H1 (cell line): Measurements from ENCODE around the gene MBLAC1. TPM values are rescaled to one million over a fixed set of nuclear protein-coding genes. Genes with fewer than 3 reads are reported as not detected.

Source experiments
- CTCF ChIA-PET: fragments of 300-600 bp; sonication (Branson Sonifier 250); formaldehyde crosslinking; loops from one replicate; lab custom pipeline; 2021; ENCODE audit not compliant: partially characterized antibody; lab: Charles Lee
- POLR2A ChIA-PET: fragments of 300-600 bp; sonication (Branson Sonifier 250); formaldehyde crosslinking; loops from one replicate; lab custom pipeline; 2021; ENCODE audit warnings: inconsistent platforms; ENCODE audit not compliant: partially characterized antibody; lab: Charles Lee
- DNase-seq, 2 experiments: peaks; one replicate each; pipeline versions ENCODE4 v3.0.0 to v3.0.0-alpha.2; 2010 to 2022; ENCODE audit warnings: low spot score in 2 of 2, low read depth in 1 of 2, mixed read lengths in 1 of 2
- FAIRE-seq: peaks from 2 replicates; lab custom pipeline; 2011; peaks lifted over from hg19 to GRCh38; lab: Jason Lieb, UNC
- H2AFZ ChIP-seq: 2 replicates; pipeline ENCODE4 v1.8.1; 2012; ENCODE audit warnings: low read length, inconsistent platforms
- H2AK5ac ChIP-seq: 2 replicates; pipeline ENCODE4 v1.6.1; 2013; ENCODE audit warnings: low read depth, low read length
- H2BK120ac ChIP-seq: replicated peaks from 2 replicates; pipeline ENCODE3; 2013; ENCODE audit warnings: low read depth, low read length, inconsistent platforms
- H2BK12ac ChIP-seq: 2 replicates; pipeline ENCODE4 v1.6.1; 2013; ENCODE audit warnings: low read depth, low read length
- H2BK15ac ChIP-seq: 2 replicates; pipeline ENCODE4 v1.6.1; 2013; ENCODE audit warnings: low read length
- H2BK20ac ChIP-seq: 2 replicates; pipeline ENCODE4 v1.6.1; 2013; ENCODE audit warnings: low read length
- H2BK5ac ChIP-seq: 2 replicates; pipeline ENCODE4 v1.6.1; 2013; ENCODE audit warnings: low read depth, low read length
- H3K14ac ChIP-seq: 2 replicates; pipeline ENCODE4 v1.6.1; 2013; ENCODE audit warnings: inconsistent platforms; ENCODE audit not compliant: insufficient read length
- H3K18ac ChIP-seq: 2 replicates; pipeline ENCODE4 v1.6.1; 2013; ENCODE audit warnings: low read length; ENCODE audit errors: extremely low read depth
- H3K23ac ChIP-seq: 2 replicates; pipeline ENCODE4 v1.6.1; 2013; ENCODE audit warnings: inconsistent platforms; ENCODE audit not compliant: insufficient read length
- H3K23me2 ChIP-seq: 2 replicates; pipeline ENCODE4 v1.6.1; 2013; ENCODE audit warnings: low read depth, low read length
- H3K27ac ChIP-seq: 2 replicates; pipeline ENCODE4 v1.6.1; 2011; ENCODE audit warnings: low read depth, low read length, inconsistent platforms
- H3K27me3 ChIP-seq, 4 experiments: replicated peaks in 1 of 4; 1 replicate in 1 of 4; 2 replicates in 3 of 4; pipeline versions ENCODE4 v1.6.1 to v1.8.1; 2011 to 2013; ENCODE audit warnings: low read length in 3 of 4, mild to moderate bottlenecking in 3 of 4, inconsistent platforms in 2 of 4, mixed read lengths in 2 of 4, moderate library complexity in 1 of 4; ENCODE audit not compliant: control insufficient read depth in 3 of 4, insufficient read depth in 3 of 4; ENCODE audit errors: extremely low read depth in 1 of 4
- H3K36me3 ChIP-seq, 4 experiments: 2 replicates each; pipeline versions ENCODE4 v1.6.1 to v1.8.1; 2011 to 2013; ENCODE audit warnings: mild to moderate bottlenecking in 4 of 4, low read length in 3 of 4, moderate library complexity in 2 of 4, control low read depth in 1 of 4, inconsistent platforms in 1 of 4; ENCODE audit not compliant: insufficient read depth in 4 of 4, control insufficient read depth in 2 of 4
- H3K4ac ChIP-seq: replicated peaks from 2 replicates; pipeline ENCODE3; 2013; ENCODE audit warnings: low read length, low read depth, mixed read lengths, inconsistent platforms; ENCODE audit not compliant: insufficient read length
- H3K4me1 ChIP-seq, 4 experiments: replicated peaks in 1 of 4; 1 replicate in 1 of 4; 2 replicates in 3 of 4; pipeline versions ENCODE4 v1.6.1 to v1.8.1; 2011 to 2013; ENCODE audit warnings: low read length in 3 of 4, inconsistent platforms in 2 of 4, mixed read lengths in 1 of 4; ENCODE audit not compliant: insufficient read depth in 4 of 4, control insufficient read depth in 3 of 4
- H3K4me2 ChIP-seq, 2 experiments: 2 replicates each; pipeline versions ENCODE4 v1.6.1 to v1.8.1; 2011 to 2013; ENCODE audit warnings: low read depth in 2 of 2, low read length in 2 of 2, control low read depth in 1 of 2, inconsistent platforms in 1 of 2, mild to moderate bottlenecking in 1 of 2; ENCODE audit not compliant: insufficient read depth in 1 of 2
- H3K4me3 ChIP-seq, 4 experiments: fragments of 200-600, 300-600 bp in 1 of 4; sonication (generic), shearing (Covaris generic), sonication (Bioruptor Twin) in 1 of 4; 2 replicates each; pipeline versions ENCODE4 v1.5.1 to v1.8.1; 2011 to 2016; ENCODE audit warnings: low read length in 4 of 4, low read depth in 3 of 4, control low read depth in 2 of 4, inconsistent platforms in 2 of 4, mild to moderate bottlenecking in 2 of 4, mixed read lengths in 1 of 4, moderate library complexity in 1 of 4; ENCODE audit not compliant: insufficient read depth in 2 of 4; ENCODE audit errors: extremely low read depth in 1 of 4
- H3K56ac ChIP-seq: replicated peaks from 2 replicates; pipeline ENCODE3; 2013; ENCODE audit warnings: low read depth, mild to moderate bottlenecking, mixed read lengths, low read length, inconsistent platforms; ENCODE audit not compliant: insufficient read length
- H3K79me1 ChIP-seq: 2 replicates; pipeline ENCODE4 v1.6.1; 2013; ENCODE audit warnings: low read depth, low read length, control low read depth
- H3K79me2 ChIP-seq, 2 experiments: 2 replicates each; pipeline versions ENCODE4 v1.6.1 to v1.8.1; 2012 to 2013; ENCODE audit warnings: low read length in 2 of 2, mild to moderate bottlenecking in 2 of 2, inconsistent platforms in 1 of 2; ENCODE audit not compliant: insufficient read depth in 2 of 2, control insufficient read depth in 1 of 2
- H3K9ac ChIP-seq, 4 experiments: replicated peaks in 1 of 4; 1 replicate in 1 of 4; 2 replicates in 3 of 4; pipeline versions ENCODE4 v1.6.1 to v1.8.1; 2011 to 2013; ENCODE audit warnings: low read depth in 3 of 4, low read length in 3 of 4, control low read depth in 2 of 4, mild to moderate bottlenecking in 2 of 4, moderate library complexity in 2 of 4, inconsistent platforms in 1 of 4; ENCODE audit errors: extremely low read depth in 1 of 4
- H3K9me3 ChIP-seq, 2 experiments: 2 replicates each; pipeline versions ENCODE4 v1.6.1 to v1.8.1; 2012 to 2013; ENCODE audit warnings: mild to moderate bottlenecking in 2 of 2, moderate library complexity in 2 of 2, control low read depth in 1 of 2, inconsistent platforms in 1 of 2, low read depth in 1 of 2, low read length in 1 of 2, mixed read lengths in 1 of 2; ENCODE audit not compliant: insufficient read depth in 2 of 2
- H4K20me1 ChIP-seq, 2 experiments: replicated peaks in 1 of 2; 2 replicates each; pipeline versions ENCODE3 to v1.8.1; 2011 to 2013; ENCODE audit warnings: inconsistent platforms in 2 of 2, low read length in 2 of 2, mild to moderate bottlenecking in 1 of 2; ENCODE audit not compliant: insufficient read depth in 2 of 2, control insufficient read depth in 1 of 2
- H4K5ac ChIP-seq: 2 replicates; pipeline ENCODE4 v1.6.1; 2013; ENCODE audit warnings: low read length, low read depth, mixed read lengths, inconsistent platforms; ENCODE audit not compliant: insufficient read length
- H4K8ac ChIP-seq: 2 replicates; pipeline ENCODE4 v1.8.0; 2013; ENCODE audit warnings: mild to moderate bottlenecking, moderate library complexity, low read length, inconsistent platforms; ENCODE audit not compliant: insufficient read depth; ENCODE audit errors: extremely low read depth
- H4K91ac ChIP-seq: replicated peaks from 2 replicates; pipeline ENCODE3; 2013; ENCODE audit warnings: low read length, mixed read lengths, inconsistent platforms; ENCODE audit not compliant: insufficient read length
- BACH1 ChIP-seq: IDR thresholded peaks from 2 replicates; pipeline ENCODE4 v1.6.1; 2012; ENCODE audit warnings: low read length, improper control_type of control experiment
- BCL11A ChIP-seq, 2 experiments: IDR thresholded peaks; one replicate each; pipeline ENCODE4 v1.6.1; 2011; ENCODE audit warnings: low read depth in 2 of 2, low read length in 2 of 2, mild to moderate bottlenecking in 2 of 2
- CBX5 ChIP-seq: fragments of 300-800, 300-1000 bp; sonication (generic); IDR thresholded peaks from 2 replicates; pipeline ENCODE4 v1.7.1; 2016; ENCODE audit warnings: antibody characterized with exemption, low read length, low read depth
- EGR1 ChIP-seq: IDR thresholded peaks from 2 replicates; pipeline ENCODE4 v1.6.1; 2011; ENCODE audit warnings: low read depth, low read length, borderline replicate concordance
- GABPA ChIP-seq: IDR thresholded peaks from 2 replicates; pipeline ENCODE4 v1.6.1; 2011; ENCODE audit warnings: mild to moderate bottlenecking, low read length, moderate library complexity, borderline replicate concordance; ENCODE audit not compliant: insufficient read depth
- POU5F1 ChIP-seq: IDR thresholded peaks from 2 replicates; pipeline ENCODE4 v1.6.1; 2011; ENCODE audit warnings: low read depth, mild to moderate bottlenecking, low read length, moderate library complexity
- RAD21 ChIP-seq, 2 experiments: IDR thresholded peaks in 1 of 2; conservative IDR thresholded peaks in 1 of 2; 2 replicates each; pipeline ENCODE4 v1.6.1; 2011; ENCODE audit warnings: low read depth in 2 of 2, low read length in 2 of 2, improper control_type of control experiment in 1 of 2, inconsistent platforms in 1 of 2, mild to moderate bottlenecking in 1 of 2, moderate library complexity in 1 of 2
- SIRT6 ChIP-seq: IDR thresholded peaks from one replicate; pipeline ENCODE4 v1.7.1; 2012; ENCODE audit warnings: low read length, inconsistent platforms
- TAF7 ChIP-seq: optimal IDR thresholded peaks from 2 replicates; pipeline ENCODE3; 2011; ENCODE audit warnings: low read depth, mild to moderate bottlenecking, inconsistent platforms, low read length, moderate library complexity, borderline replicate concordance
- TBP ChIP-seq: IDR thresholded peaks from 2 replicates; pipeline ENCODE4 v1.6.1; 2011; ENCODE audit warnings: low read depth, low read length, improper control_type of control experiment
- WGBS, 2 experiments: shearing (Covaris generic) in 1 of 2; methylation state at CpG; one replicate each; pipeline versions ENCODE4 v1.1.6 to v1.1.7; 2013 to 2015; ENCODE audit warnings: low lambda C conversion rate in 2 of 2, mixed read lengths in 2 of 2, inconsistent platforms in 1 of 2, low coverage in 1 of 2, missing lambda C conversion rate in 1 of 2; ENCODE audit not compliant: insufficient replicate concordance in 2 of 2, insufficient coverage in 1 of 2, insufficient read length in 1 of 2; ENCODE audit errors: extremely low coverage in 1 of 2, missing lambda C conversion rate in 1 of 2; 5-methylcytosine and 5-hydroxymethylcytosine counted together
- polyA plus RNA-seq, 7 experiments: library from polyadenylated mRNA; depleted of rRNA in 3 of 7; stranded (reverse) in 5 of 7; unstranded in 2 of 7; fragments of >200 nt in 5 of 7; fragments of 200-250 nt in 2 of 7; gene quantifications; 1 replicate in 5 of 7; 2 replicates in 1 of 7; 4 replicates in 1 of 7; pipeline versions ENCODE4 v1.2.1 to v1.2.3, GENCODE V29; 2011 to 2013; ENCODE audit warnings: missing spikeins in 2 of 7, mixed read lengths in 2 of 7
- total RNA-seq: library from RNA; stranded (reverse); fragmentation: NEBNext Ultra II Directional; extraction: Animal tissue kit (Norgen Biotek cat#: 25700); gene quantifications from 2 replicates; pipeline ENCODE4 v1.2.1, GENCODE V29; 2021

Gene MBLAC1
- total and polyA plus RNA-seq, 2 of the 8 experiments (the other 6 are each of a cell fraction or from before 2014, with no cell fraction given) = 1.00 to 1.7 TPM

DNA sequence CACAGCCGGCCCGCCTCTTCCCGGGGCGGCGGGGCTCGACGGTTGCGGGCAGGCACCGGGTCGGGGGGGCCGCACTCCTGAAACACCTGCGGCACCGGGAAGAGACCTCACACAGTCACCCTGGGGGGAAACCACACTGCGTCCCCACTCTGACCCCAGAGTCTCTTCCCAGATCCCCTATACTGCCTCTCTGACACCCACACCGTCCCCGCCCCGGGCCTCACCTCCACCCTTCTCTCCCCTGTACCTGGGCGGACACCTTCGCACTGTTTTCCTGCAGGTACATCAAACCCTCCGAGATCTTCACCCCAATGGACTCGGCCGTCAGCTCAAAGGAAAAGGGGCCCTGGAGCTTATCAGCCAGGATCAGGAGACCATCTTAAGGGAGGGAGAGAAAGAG, 45.1 kb downstream of the MBLAC1 start:
- peaks cover 11 to 32% (median 17%) of the 10 kb centered on the region in 4 experiments for H3K4me1 ChIP-seq
- no peaks in the 10 kb centered on the region; the same call in 1 of the 2 replicates for H3K79me1 ChIP-seq
- H3K27ac ChIP-seq = no peak overlapping the region
- H2AK5ac ChIP-seq = no peak overlapping the region
- no peak overlapping the region for H2AFZ ChIP-seq
- H3K14ac ChIP-seq = no peak overlapping the region
- 14% methylated on average over 20 of the region's 22 CpGs; no CpG with 5 or more reads in 1 of the 2 experiments for WGBS, 2 experiments
- H3K9ac ChIP-seq = peak overlapping the region in 1 of 4 experiments; percentile 3; a peak in 1 of 7 replicates
- H3K23me2 ChIP-seq = peaks cover 19% of the 10 kb centered on the region
- no peak overlapping the region for H4K8ac ChIP-seq
- peaks cover 0 to 5% (median 2%) of the 10 kb centered on the region in 4 experiments; a peak in 2 of 7 replicates for H3K27me3 ChIP-seq
- H3K56ac ChIP-seq = no peak overlapping the region
- ChIA-PET POLR2A (interaction anchor here (0.6 to 11.0 kb wide), 14 partner anchors 8 to 636 kb away, joined by 3 to 145 read pairs (median 4); partner anchors contain the start of genes AP4M1, LAMTOR4, MBLAC1 and MCM7), CTCF (interaction anchor here (0.6 to 11.2 kb wide), 9 partner anchors 23 to 271 kb away, joined by 3 to 94 read pairs (median 3); no protein-coding TSS in a partner anchor)
- no peak overlapping the region for H2BK20ac ChIP-seq
- H3K36me3 ChIP-seq = peaks cover 0 to 8% (median 1%) of the 10 kb centered on the region in 4 experiments; a peak in 3 of 8 replicates
- FAIRE-seq (no peak), DNase-seq (peak in 1 of 2 experiments; percentile 72)
- no peak overlapping the region for H2BK15ac ChIP-seq
- H2BK5ac ChIP-seq = no peak overlapping the region
- H3K4me3 ChIP-seq = peak overlapping the region; percentile 19 to 67 (median 28)
- H3K9me3 ChIP-seq = no peaks in the 10 kb centered on the region
- H3K79me2 ChIP-seq = peaks cover 0 to 7% of the 10 kb centered on the region in 2 experiments; a peak in 2 of 4 replicates
- H3K4ac ChIP-seq = peak overlapping the region; percentile 57
- H4K91ac ChIP-seq = no peak overlapping the region
- peak overlapping the region; percentile 76 to 81 for H3K4me2 ChIP-seq
- no peak overlapping the region for H3K23ac ChIP-seq
- no peak overlapping the region for H2BK120ac ChIP-seq
- no peak overlapping the region for H2BK12ac ChIP-seq
- H4K5ac ChIP-seq = no peak overlapping the region
- peaks cover 0 to 18% of the 10 kb centered on the region in 2 experiments for H4K20me1 ChIP-seq
- H3K18ac ChIP-seq = peak overlapping the region; percentile 19
- TF ChIP-seq TAF7 (no peak), BACH1 (no peak), RAD21 (IDR thresholded peaks at IDR 0.05 in 1 of 2, conservative IDR thresholded peaks at IDR 0.05 in 1 of 2; ENCODE audit: low read depth in 2 of 2, low read length in 2 of 2) (no peak), EGR1 (no peak), GABPA (no peak), BCL11A (IDR thresholded peaks at IDR 0.05; ENCODE audit: low read depth in 2 of 2, low read length in 2 of 2) (no peak), CBX5 (no peak), SIRT6 (no peak), TBP (no peak), POU5F1 (no peak)
